GM20431 (cell line): ENCODE measurements around the gene SNIP1.
"Not testable (repeated sequence)": the region's sequence is repeated elsewhere in the genome, so short reads cannot be mapped to it uniquely, and the experiment has no call there.

ENCODE experiments used
- in situ Hi-C: fragments of 300-500 bp; cut with MseI, MboI; formaldehyde crosslinking; loops from one replicate; pipeline ENCODE4 v1.15.0; 2020; ENCODE audit warnings: low sequenced_read_pairs; ENCODE audit not compliant: unreplicated experiment

The SNIP1 gene

GRCh38 chr1:37553927-37554808 is at the start of gene SNIP1:
Gene SNIP1, minus strand, starts transcription at chr1:37554293. Its CDS starts 64 bp downstream, at chr1:37554229.
- in situ Hi-C loops: no loop called here

- in situ Hi-C loops: loop anchor here (10.0 kb wide), 1 partner anchor 82 kb away; no protein-coding TSS in a partner anchor
Measured at GRCh38 chr1:37602750-37603694, 48.9 kb upstream of the SNIP1 start.

GRCh38 chr1:37601441-37601840 is 47.3 kb upstream of the SNIP1 start:
- in situ Hi-C loops: loop anchor here (10.0 kb wide), 1 partner anchor 83 kb away; no protein-coding TSS in a partner anchor

- in situ Hi-C loops: loop anchor here (10.0 kb wide), 1 partner anchor 85 kb away; no protein-coding TSS in a partner anchor
Measured at GRCh38 chr1:37599940-37600339, 45.8 kb upstream of the SNIP1 start.

- in situ Hi-C loops: no loop called here
Measured at GRCh38 chr1:37596182-37596667, 42.1 kb upstream of the SNIP1 start.

- in situ Hi-C loops: no loop called here
Measured at GRCh38 chr1:37595440-37596181, 41.5 kb upstream of the SNIP1 start, which contains the start of gene GNL2. Gene GNL2, minus strand, starts transcription at chr1:37595937. Its CDS starts 115 bp downstream, at chr1:37595822.

GRCh38 chr1:37593726-37594125 is 39.6 kb upstream of the SNIP1 start:
- in situ Hi-C loops: no loop called here

GRCh38 chr1:37588939-37589338 is 34.8 kb upstream of the SNIP1 start:
- in situ Hi-C loops: no loop called here

GRCh38 chr1:37584544-37584943 is 30.5 kb upstream of the SNIP1 start:
- in situ Hi-C loops: not testable (repeated sequence)

- in situ Hi-C loops: no loop called here
Measured at GRCh38 chr1:37575692-37576091, 21.6 kb upstream of the SNIP1 start.

- in situ Hi-C loops: no loop called here
Measured at GRCh38 chr1:37574834-37575480, 20.9 kb upstream of the SNIP1 start.

- in situ Hi-C loops: no loop called here
Measured at GRCh38 chr1:37570528-37571334, 16.6 kb upstream of the SNIP1 start.

GRCh38 chr1:37567023-37567422 is 12.9 kb upstream of the SNIP1 start:
- in situ Hi-C loops: no loop called here

- in situ Hi-C loops: no loop called here
Measured at GRCh38 chr1:37564892-37565291, 10.8 kb upstream of the SNIP1 start.

GRCh38 chr1:37562984-37563383 is 8.9 kb upstream of the SNIP1 start:
- in situ Hi-C loops: no loop called here

GRCh38 chr1:37561133-37562132 is 7.3 kb upstream of the SNIP1 start:
- in situ Hi-C loops: no loop called here
